HEK293 (cell line): Measurements from ENCODE around the gene ASXL1.
A peak's percentile ranks its signal among the peaks of the same experiment; 100 is the strongest.

Experiments used
- GFI1B ChIP-seq: fragments of 450-650 bp; formaldehyde crosslinking; IDR thresholded peaks from 2 replicates; pipeline ENCODE4 v1.5.1; 2016; ENCODE audit warnings: missing biosample characterization, missing genetic modification characterization
- KLF7 ChIP-seq: fragments of 450-650 bp; formaldehyde crosslinking; IDR thresholded peaks from 2 replicates; pipeline ENCODE4 v1.5.1; 2016; ENCODE audit warnings: missing biosample characterization, missing genetic modification characterization, borderline replicate concordance
- REPIN1 ChIP-seq: fragments of 450-650 bp; formaldehyde crosslinking; IDR thresholded peaks from 2 replicates; pipeline ENCODE4 v1.5.1; 2017; ENCODE audit warnings: missing biosample characterization, missing genetic modification characterization, low read depth
- SP2 ChIP-seq: fragments of 450-650 bp; formaldehyde crosslinking; IDR thresholded peaks from 2 replicates; pipeline ENCODE4 v1.5.1; 2016; ENCODE audit warnings: missing biosample characterization, missing genetic modification characterization
- SP3 ChIP-seq: fragments of 450-650 bp; formaldehyde crosslinking; IDR thresholded peaks from 2 replicates; pipeline ENCODE4 v1.5.1; 2016; ENCODE audit warnings: missing biosample characterization, missing genetic modification characterization
- TCF7L2 ChIP-seq: IDR thresholded peaks from 2 replicates; pipeline ENCODE4 v1.6.1; 2011; ENCODE audit warnings: low read depth, mild to moderate bottlenecking, inconsistent platforms, low read length, moderate library complexity, borderline replicate concordance
- YY2 ChIP-seq: fragments of 450-650 bp; formaldehyde crosslinking; IDR thresholded peaks from 2 replicates; pipeline ENCODE4 v1.5.1; 2016; ENCODE audit warnings: missing biosample characterization, missing genetic modification characterization
- ZBTB10 ChIP-seq: fragments of 450-650 bp; formaldehyde crosslinking; IDR thresholded peaks from 2 replicates; pipeline ENCODE4 v1.5.1; 2016; ENCODE audit warnings: missing biosample characterization, missing genetic modification characterization
- ZBTB20 ChIP-seq: fragments of 450-650 bp; formaldehyde crosslinking; IDR thresholded peaks from 2 replicates; pipeline ENCODE4 v1.5.1; 2016; ENCODE audit warnings: missing biosample characterization, missing genetic modification characterization
- ZBTB48 ChIP-seq: fragments of 450-650 bp; formaldehyde crosslinking; IDR thresholded peaks from 2 replicates; pipeline ENCODE4 v1.5.1; 2016; ENCODE audit warnings: missing biosample characterization, missing genetic modification characterization
- ZEB2 ChIP-seq: fragments of 450-650 bp; formaldehyde crosslinking; IDR thresholded peaks from 2 replicates; pipeline ENCODE4 v1.5.1; 2016; ENCODE audit warnings: missing biosample characterization, missing genetic modification characterization
- ZFP41 ChIP-seq: fragments of 450-650 bp; formaldehyde crosslinking; IDR thresholded peaks from 2 replicates; pipeline ENCODE4 v1.5.1; 2016; ENCODE audit warnings: missing biosample characterization, missing genetic modification characterization, borderline replicate concordance
- ZNF133 ChIP-seq: fragments of 450-650 bp; formaldehyde crosslinking; IDR thresholded peaks from 2 replicates; pipeline ENCODE4 v1.5.1; 2016; ENCODE audit warnings: missing biosample characterization, missing genetic modification characterization
- ZNF138 ChIP-seq: fragments of 450-650 bp; formaldehyde crosslinking; IDR thresholded peaks from 2 replicates; pipeline ENCODE4 v1.5.1; 2016; ENCODE audit warnings: missing biosample characterization, missing genetic modification characterization, borderline replicate concordance
- ZNF175 ChIP-seq: fragments of 450-650 bp; formaldehyde crosslinking; IDR thresholded peaks from 2 replicates; pipeline ENCODE4 v1.5.1; 2016; ENCODE audit warnings: missing biosample characterization, missing genetic modification characterization
- ZNF24 ChIP-seq: fragments of 450-650 bp; formaldehyde crosslinking; IDR thresholded peaks from 2 replicates; pipeline ENCODE4 v1.5.1; 2016; ENCODE audit warnings: missing biosample characterization, missing genetic modification characterization
- ZNF324 ChIP-seq: fragments of 450-650 bp; formaldehyde crosslinking; IDR thresholded peaks from 2 replicates; pipeline ENCODE4 v1.5.1; 2016; ENCODE audit warnings: missing biosample characterization, missing genetic modification characterization
- ZNF513 ChIP-seq: fragments of 450-650 bp; IDR thresholded peaks from 2 replicates; pipeline ENCODE4 v1.5.1; 2018; ENCODE audit warnings: missing biosample characterization, missing genetic modification characterization
- ZNF549 ChIP-seq: fragments of 450-650 bp; IDR thresholded peaks from 2 replicates; pipeline ENCODE4 v1.5.1; 2018; ENCODE audit warnings: missing biosample characterization, missing genetic modification characterization, mild to moderate bottlenecking, inconsistent platforms, moderate library complexity
- ZNF654 ChIP-seq: fragments of 450-650 bp; formaldehyde crosslinking; IDR thresholded peaks from 2 replicates; pipeline ENCODE4 v1.5.1; 2016; ENCODE audit warnings: low read depth, missing biosample characterization, missing genetic modification characterization
- ZNF692 ChIP-seq: fragments of 450-650 bp; formaldehyde crosslinking; IDR thresholded peaks from 2 replicates; pipeline ENCODE4 v1.5.1; 2016; ENCODE audit warnings: missing biosample characterization, missing genetic modification characterization
- TF ChIP-seq, protein P1 (sequence below): fragments of 450-650 bp; formaldehyde crosslinking; IDR thresholded peaks from 2 replicates; pipeline ENCODE4 v1.5.1; 2017; ENCODE audit warnings: missing biosample characterization, missing genetic modification characterization
- TF ChIP-seq, protein P2 (sequence below): fragments of 450-650 bp; formaldehyde crosslinking; IDR thresholded peaks from 2 replicates; pipeline ENCODE4 v1.5.1; 2016; ENCODE audit warnings: missing biosample characterization, missing genetic modification characterization, borderline replicate concordance
- TF ChIP-seq, protein P3 (sequence below): fragments of 450-650 bp; formaldehyde crosslinking; IDR thresholded peaks from 2 replicates; pipeline ENCODE4 v1.5.1; 2017; ENCODE audit warnings: missing biosample characterization, missing genetic modification characterization
- TF ChIP-seq, protein P4 (sequence below): fragments of 450-650 bp; formaldehyde crosslinking; IDR thresholded peaks from 2 replicates; pipeline ENCODE4 v1.5.1; 2016; ENCODE audit warnings: missing biosample characterization, missing genetic modification characterization, low read depth

ASXL1 gene

DNA sequence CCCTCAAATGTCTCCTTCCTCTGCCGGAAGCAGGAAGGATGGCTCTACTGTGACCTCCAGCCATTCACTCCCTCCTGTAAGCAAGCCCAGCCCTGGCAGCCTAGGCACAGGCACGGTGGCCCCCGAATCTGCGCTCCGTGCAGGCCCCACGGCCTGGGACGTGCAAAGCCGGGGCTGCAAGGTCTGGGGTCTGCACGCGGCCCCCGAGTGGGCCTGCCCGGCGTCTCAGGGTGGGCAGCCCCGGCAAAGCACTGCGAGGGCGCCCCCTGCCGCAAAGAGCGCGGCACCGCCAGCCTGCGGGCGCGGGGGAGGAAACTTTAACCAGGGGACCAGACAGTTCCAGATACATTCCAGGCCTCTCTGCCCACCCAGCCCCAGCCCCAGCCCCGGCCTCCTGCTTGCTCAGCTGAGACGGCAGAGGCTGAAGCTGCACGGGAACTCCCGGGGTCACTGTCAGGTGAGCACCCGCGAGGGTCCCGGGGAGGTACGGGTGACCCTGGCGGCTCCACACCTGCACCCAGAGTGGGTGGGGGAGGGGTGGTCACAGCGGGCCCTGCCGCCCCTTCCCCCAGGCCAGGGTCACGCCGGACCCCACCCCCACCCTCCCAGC is 98.8 kb downstream of the ASXL1 start (continued):
- TF ChIP-seq ZBTB10: no peak
- no peak for TF ChIP-seq ZBTB20 (tag by site-specific recombination)
- no peak for TF ChIP-seq ZNF24 (tag by site-specific recombination)
- TF ChIP-seq ZNF549 (tag by site-specific recombination): no peak
- TF ChIP-seq SP2 (tag by site-specific recombination): no peak
- no peak for TF ChIP-seq ZNF324 (tag by site-specific recombination)
- TF ChIP-seq ZNF513 (tag by site-specific recombination): no peak
- no peak for TF ChIP-seq KLF7
- TF ChIP-seq YY2 (tag by site-specific recombination): no peak
- no peak for TF ChIP-seq ZFP41 (tag by site-specific recombination)
- TF ChIP-seq, protein P1, sequence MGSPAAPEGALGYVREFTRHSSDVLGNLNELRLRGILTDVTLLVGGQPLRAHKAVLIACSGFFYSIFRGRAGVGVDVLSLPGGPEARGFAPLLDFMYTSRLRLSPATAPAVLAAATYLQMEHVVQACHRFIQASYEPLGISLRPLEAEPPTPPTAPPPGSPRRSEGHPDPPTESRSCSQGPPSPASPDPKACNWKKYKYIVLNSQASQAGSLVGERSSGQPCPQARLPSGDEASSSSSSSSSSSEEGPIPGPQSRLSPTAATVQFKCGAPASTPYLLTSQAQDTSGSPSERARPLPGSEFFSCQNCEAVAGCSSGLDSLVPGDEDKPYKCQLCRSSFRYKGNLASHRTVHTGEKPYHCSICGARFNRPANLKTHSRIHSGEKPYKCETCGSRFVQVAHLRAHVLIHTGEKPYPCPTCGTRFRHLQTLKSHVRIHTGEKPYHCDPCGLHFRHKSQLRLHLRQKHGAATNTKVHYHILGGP (tag by site-specific recombination): no peak
- TF ChIP-seq ZNF133 (tag by site-specific recombination): no peak
- TF ChIP-seq, protein P2, sequence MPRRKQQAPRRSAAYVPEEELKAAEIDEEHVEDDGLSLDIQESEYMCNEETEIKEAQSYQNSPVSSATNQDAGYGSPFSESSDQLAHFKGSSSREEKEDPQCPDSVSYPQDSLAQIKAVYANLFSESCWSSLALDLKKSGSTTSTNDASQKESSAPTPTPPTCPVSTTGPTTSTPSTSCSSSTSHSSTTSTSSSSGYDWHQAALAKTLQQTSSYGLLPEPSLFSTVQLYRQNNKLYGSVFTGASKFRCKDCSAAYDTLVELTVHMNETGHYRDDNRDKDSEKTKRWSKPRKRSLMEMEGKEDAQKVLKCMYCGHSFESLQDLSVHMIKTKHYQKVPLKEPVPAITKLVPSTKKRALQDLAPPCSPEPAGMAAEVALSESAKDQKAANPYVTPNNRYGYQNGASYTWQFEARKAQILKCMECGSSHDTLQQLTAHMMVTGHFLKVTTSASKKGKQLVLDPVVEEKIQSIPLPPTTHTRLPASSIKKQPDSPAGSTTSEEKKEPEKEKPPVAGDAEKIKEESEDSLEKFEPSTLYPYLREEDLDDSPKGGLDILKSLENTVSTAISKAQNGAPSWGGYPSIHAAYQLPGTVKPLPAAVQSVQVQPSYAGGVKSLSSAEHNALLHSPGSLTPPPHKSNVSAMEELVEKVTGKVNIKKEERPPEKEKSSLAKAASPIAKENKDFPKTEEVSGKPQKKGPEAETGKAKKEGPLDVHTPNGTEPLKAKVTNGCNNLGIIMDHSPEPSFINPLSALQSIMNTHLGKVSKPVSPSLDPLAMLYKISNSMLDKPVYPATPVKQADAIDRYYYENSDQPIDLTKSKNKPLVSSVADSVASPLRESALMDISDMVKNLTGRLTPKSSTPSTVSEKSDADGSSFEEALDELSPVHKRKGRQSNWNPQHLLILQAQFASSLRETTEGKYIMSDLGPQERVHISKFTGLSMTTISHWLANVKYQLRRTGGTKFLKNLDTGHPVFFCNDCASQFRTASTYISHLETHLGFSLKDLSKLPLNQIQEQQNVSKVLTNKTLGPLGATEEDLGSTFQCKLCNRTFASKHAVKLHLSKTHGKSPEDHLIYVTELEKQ (tag by site-specific recombination): no peak
- TF ChIP-seq TCF7L2: no peak
- no peak for TF ChIP-seq ZNF175 (tag by site-specific recombination)
- TF ChIP-seq SP3 (tag by site-specific recombination): no peak
- TF ChIP-seq ZNF138 (tag by site-specific recombination): no peak
- no peak for TF ChIP-seq ZNF692 (tag by site-specific recombination)
- TF ChIP-seq GFI1B (tag by site-specific recombination): no peak
- no peak for TF ChIP-seq REPIN1 (tag by site-specific recombination)
- peak; percentile 49; the same call in 1 of the 2 replicates for TF ChIP-seq ZEB2 (tag by site-specific recombination)
- peak; percentile 48 for TF ChIP-seq ZNF654 (tag by site-specific recombination)
- TF ChIP-seq ZBTB48 (tag by site-specific recombination): no peak
- TF ChIP-seq, protein P3, sequence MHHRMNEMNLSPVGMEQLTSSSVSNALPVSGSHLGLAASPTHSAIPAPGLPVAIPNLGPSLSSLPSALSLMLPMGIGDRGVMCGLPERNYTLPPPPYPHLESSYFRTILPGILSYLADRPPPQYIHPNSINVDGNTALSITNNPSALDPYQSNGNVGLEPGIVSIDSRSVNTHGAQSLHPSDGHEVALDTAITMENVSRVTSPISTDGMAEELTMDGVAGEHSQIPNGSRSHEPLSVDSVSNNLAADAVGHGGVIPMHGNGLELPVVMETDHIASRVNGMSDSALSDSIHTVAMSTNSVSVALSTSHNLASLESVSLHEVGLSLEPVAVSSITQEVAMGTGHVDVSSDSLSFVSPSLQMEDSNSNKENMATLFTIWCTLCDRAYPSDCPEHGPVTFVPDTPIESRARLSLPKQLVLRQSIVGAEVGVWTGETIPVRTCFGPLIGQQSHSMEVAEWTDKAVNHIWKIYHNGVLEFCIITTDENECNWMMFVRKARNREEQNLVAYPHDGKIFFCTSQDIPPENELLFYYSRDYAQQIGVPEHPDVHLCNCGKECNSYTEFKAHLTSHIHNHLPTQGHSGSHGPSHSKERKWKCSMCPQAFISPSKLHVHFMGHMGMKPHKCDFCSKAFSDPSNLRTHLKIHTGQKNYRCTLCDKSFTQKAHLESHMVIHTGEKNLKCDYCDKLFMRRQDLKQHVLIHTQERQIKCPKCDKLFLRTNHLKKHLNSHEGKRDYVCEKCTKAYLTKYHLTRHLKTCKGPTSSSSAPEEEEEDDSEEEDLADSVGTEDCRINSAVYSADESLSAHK (tag by site-specific recombination): no peak
- TF ChIP-seq, protein P4, sequence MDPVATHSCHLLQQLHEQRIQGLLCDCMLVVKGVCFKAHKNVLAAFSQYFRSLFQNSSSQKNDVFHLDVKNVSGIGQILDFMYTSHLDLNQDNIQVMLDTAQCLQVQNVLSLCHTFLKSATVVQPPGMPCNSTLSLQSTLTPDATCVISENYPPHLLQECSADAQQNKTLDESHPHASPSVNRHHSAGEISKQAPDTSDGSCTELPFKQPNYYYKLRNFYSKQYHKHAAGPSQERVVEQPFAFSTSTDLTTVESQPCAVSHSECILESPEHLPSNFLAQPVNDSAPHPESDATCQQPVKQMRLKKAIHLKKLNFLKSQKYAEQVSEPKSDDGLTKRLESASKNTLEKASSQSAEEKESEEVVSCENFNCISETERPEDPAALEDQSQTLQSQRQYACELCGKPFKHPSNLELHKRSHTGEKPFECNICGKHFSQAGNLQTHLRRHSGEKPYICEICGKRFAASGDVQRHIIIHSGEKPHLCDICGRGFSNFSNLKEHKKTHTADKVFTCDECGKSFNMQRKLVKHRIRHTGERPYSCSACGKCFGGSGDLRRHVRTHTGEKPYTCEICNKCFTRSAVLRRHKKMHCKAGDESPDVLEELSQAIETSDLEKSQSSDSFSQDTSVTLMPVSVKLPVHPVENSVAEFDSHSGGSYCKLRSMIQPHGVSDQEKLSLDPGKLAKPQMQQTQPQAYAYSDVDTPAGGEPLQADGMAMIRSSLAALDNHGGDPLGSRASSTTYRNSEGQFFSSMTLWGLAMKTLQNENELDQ (tag by site-specific recombination): no peak
